ENCODE data around the gene TMSB15A.
"Not testable (repeated sequence)": the region's sequence is repeated elsewhere in the genome, so short reads cannot be mapped to it uniquely, and the experiment has no call there.

The TMSB15A gene

GRCh38 chrX:102515975-102516941 lies at the start of gene TMSB15A:
Gene TMSB15A (minus strand): TSS chrX:102516739.
- no peak for DNase-seq (ENCODE audit: low read depth)

GRCh38 chrX:102560423-102561068 lies 44.0 kb upstream of the TMSB15A start:
- no peak overlapping the region for H3K4me3 ChIP-seq (ENCODE audit: low read length)
- DNase-seq (ENCODE audit: low read depth) = no peak
- TF ChIP-seq CTCF (conservative IDR thresholded peaks at IDR 0.05; ENCODE audit: low read depth, low read length) = no peak

More at GRCh38 chrX:102515975-102516941, at the start of gene TMSB15A:
- H3K4me3 ChIP-seq (ENCODE audit: low read length) = peak within 1 kb of the TSS; percentile 47
- TF ChIP-seq CTCF (conservative IDR thresholded peaks at IDR 0.05; ENCODE audit: low read depth, low read length) = no peak

- no peak for TF ChIP-seq CTCF (conservative IDR thresholded peaks at IDR 0.05; ENCODE audit: low read depth, low read length)
- no peak for DNase-seq (ENCODE audit: low read depth)
- no peak overlapping the region for H3K4me3 ChIP-seq (ENCODE audit: low read length)
These were observed 42.1 kb upstream of the TMSB15A start for GRCh38 chrX:102558607-102559006.

- no peak for TF ChIP-seq CTCF (conservative IDR thresholded peaks at IDR 0.05; ENCODE audit: low read depth, low read length)
These were observed 31.7 kb upstream of the TMSB15A start for GRCh38 chrX:102548231-102548630.

GRCh38 chrX:102546828-102547493 lies 30.4 kb upstream of the TMSB15A start:
- H3K4me3 ChIP-seq (ENCODE audit: low read length) = peak overlapping the region; percentile 47
- no peak for TF ChIP-seq CTCF (conservative IDR thresholded peaks at IDR 0.05; ENCODE audit: low read depth, low read length)
- no peak for DNase-seq (ENCODE audit: low read depth)

More at GRCh38 chrX:102548231-102548630, 31.7 kb upstream of the TMSB15A start:
- DNase-seq (ENCODE audit: low read depth) = no peak
- no peak overlapping the region for H3K4me3 ChIP-seq (ENCODE audit: low read length)

GRCh38 chrX:102546175-102546574 lies 29.6 kb upstream of the TMSB15A start:
- not testable (repeated sequence) for DNase-seq (ENCODE audit: low read depth); H3K4me3 ChIP-seq (ENCODE audit: low read length)

- TF ChIP-seq CTCF (conservative IDR thresholded peaks at IDR 0.05; ENCODE audit: low read depth, low read length) = no peak
- H3K4me3 ChIP-seq (ENCODE audit: low read length) = no peak overlapping the region
- no peak for DNase-seq (ENCODE audit: low read depth)
These were observed 19.4 kb upstream of the TMSB15A start for GRCh38 chrX:102535958-102536357.
